ENCODE measurements around the gene ARL6IP4.

The ARL6IP4 gene

DNA sequence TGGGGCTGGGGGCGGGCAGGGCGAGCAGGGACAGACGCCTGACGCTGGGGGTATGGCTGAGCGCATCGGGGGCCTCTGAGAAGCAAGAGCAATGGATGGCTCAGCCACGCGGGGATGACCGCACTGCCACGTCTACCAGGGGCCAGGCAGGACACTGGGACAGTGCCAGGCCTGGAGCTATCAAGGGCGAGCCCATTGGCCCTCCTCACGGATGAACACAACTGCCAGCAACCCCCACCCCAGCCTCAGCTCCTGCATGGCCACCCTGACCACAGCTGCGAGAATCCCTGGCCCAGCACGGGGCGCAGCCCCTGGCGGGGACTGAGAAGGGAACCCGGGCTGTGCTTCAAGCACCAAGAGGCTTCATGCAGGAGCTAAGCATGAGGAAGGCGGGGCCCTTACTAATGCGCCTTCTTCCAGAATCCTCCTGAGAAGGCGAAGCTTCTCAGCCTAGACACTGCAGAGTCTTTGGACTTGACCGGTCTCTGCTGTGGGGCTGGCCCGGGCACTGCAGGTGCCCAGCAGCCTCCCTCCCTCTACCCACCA, 9.5 kb downstream of the ARL6IP4 start:
- Histone ChIP-seq H3K27ac (no peak overlapping the region), H3K36me3 (replicated peaks) (peaks cover 3% of the 10 kb centered on the region), H3K27me3 (replicated peaks) (no peaks in the 10 kb centered on the region), H3K4me3 (ENCODE audit: low read depth, low read length) (no peak overlapping the region)
- no peak for DNase-seq
- in situ Hi-C loops (cut with HindIII; ENCODE audit: low pct_ligation_motif_present, low sequenced_read_pairs), result no loop called here
- TF ChIP-seq CTCF (IDR thresholded peaks at IDR 0.05; ENCODE audit: low read depth, low read length, missing control alignments), result no peak

- Histone ChIP-seq H3K4me3 (ENCODE audit: low read depth, low read length) (no peak overlapping the region), H3K36me3 (replicated peaks) (peaks cover 3% of the 10 kb centered on the region), H3K27me3 (replicated peaks) (no peaks in the 10 kb centered on the region), H3K27ac (no peak overlapping the region)
- in situ Hi-C loops (cut with HindIII; ENCODE audit: low pct_ligation_motif_present, low sequenced_read_pairs), result no loop called here
- DNase-seq, result no peak
- TF ChIP-seq CTCF (IDR thresholded peaks at IDR 0.05; ENCODE audit: low read depth, low read length, missing control alignments), result no peak
These were observed 10.1 kb downstream of the ARL6IP4 start for GRCh38 chr12:122990561-122990960.

DNA sequence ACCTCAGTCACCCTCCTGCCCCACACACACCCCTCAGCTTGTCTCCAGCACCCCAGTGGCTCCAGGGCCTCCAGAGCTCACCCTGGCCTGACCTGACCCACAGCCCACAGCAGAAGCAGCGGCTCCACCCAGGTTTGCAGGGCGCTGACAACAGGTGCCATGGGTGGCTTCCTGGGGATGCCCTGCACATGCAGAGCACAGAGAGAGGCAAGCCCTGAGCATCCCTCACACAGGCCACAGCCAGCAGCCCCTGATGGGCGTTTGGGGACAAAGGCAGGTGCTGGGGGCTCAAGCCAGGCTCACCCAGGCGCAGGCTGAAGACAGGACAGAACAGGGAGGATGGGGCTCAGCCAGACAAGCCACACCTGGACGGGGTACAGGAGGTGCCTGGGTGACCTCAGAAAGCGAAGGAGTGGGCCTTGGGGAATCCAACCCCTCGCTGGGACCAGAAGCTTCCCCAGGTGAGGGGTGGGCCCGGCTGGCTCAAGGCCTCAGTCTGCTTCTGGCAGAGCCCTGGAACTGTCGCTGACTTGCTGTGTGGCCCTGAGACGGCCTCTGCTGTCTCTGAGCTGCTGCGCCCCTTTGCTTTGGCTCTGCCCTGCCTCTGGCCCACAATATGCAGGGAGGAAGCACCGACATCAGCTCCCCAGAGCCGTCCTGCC, 10.6 kb downstream of the ARL6IP4 start:
- DNase-seq, result no peak
- in situ Hi-C loops (cut with HindIII; ENCODE audit: low pct_ligation_motif_present, low sequenced_read_pairs), result no loop called here
- H3K36me3 ChIP-seq (replicated peaks), result peaks cover 3% of the 10 kb centered on the region
- no peak overlapping the region for H3K4me3 ChIP-seq (ENCODE audit: low read depth, low read length)
- TF ChIP-seq CTCF (IDR thresholded peaks at IDR 0.05; ENCODE audit: low read depth, low read length, missing control alignments), result no peak
- H3K27me3 ChIP-seq (replicated peaks), result no peaks in the 10 kb centered on the region
- H3K27ac ChIP-seq, result no peak overlapping the region

DNA sequence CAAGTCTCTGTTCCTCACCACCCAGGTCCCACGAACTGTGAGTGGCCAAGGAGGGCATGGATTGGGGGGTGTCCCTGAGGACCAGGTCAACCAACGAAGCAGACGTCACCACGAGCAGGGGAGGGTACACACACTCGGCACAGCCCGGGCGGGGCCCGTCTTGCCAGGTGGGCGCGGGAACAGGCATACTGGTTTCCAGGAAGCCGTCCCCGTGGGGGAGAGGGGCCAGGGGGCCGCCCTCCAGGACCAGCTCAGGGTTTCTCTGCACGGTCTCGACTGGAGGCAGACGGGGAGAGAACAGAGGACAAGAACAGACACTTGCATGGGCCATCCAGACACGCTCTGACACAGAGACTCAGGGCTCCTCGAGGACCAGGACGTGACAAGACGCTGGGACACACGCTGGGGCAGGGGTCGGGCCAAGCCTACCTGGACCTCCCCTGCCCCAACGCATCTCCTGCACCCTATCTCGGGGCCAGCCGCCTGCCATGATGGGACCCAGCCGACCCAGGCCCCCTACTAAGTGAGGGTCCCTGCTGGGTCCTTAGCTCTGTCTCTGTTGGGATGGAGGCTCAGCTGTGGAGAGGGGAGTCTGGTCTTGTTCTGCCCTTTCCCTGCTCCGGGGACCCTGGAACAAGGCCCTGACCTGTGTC, 11.3 kb downstream of the ARL6IP4 start:
- in situ Hi-C loops (cut with HindIII; ENCODE audit: low pct_ligation_motif_present, low sequenced_read_pairs), result no loop called here
- Histone ChIP-seq H3K27ac (no peak overlapping the region), H3K4me3 (ENCODE audit: low read depth, low read length) (no peak overlapping the region), H3K36me3 (replicated peaks) (peaks cover 3% of the 10 kb centered on the region), H3K27me3 (replicated peaks) (no peaks in the 10 kb centered on the region)
- no peak for DNase-seq
- TF ChIP-seq CTCF (IDR thresholded peaks at IDR 0.05; ENCODE audit: low read depth, low read length, missing control alignments), result no peak

GRCh38 chr12:122992386-122992785, 11.9 kb downstream of the ARL6IP4 start:
- Histone ChIP-seq H3K27ac (no peak overlapping the region), H3K4me3 (ENCODE audit: low read depth, low read length) (no peak overlapping the region), H3K27me3 (replicated peaks) (no peaks in the 10 kb centered on the region), H3K36me3 (replicated peaks) (no peaks in the 10 kb centered on the region)
- in situ Hi-C loops (cut with HindIII; ENCODE audit: low pct_ligation_motif_present, low sequenced_read_pairs), result no loop called here
- DNase-seq, result no peak
- no peak for TF ChIP-seq CTCF (IDR thresholded peaks at IDR 0.05; ENCODE audit: low read depth, low read length, missing control alignments)
